ENCODE measurements around the gene HIVEP2.

The HIVEP2 gene

DNA sequence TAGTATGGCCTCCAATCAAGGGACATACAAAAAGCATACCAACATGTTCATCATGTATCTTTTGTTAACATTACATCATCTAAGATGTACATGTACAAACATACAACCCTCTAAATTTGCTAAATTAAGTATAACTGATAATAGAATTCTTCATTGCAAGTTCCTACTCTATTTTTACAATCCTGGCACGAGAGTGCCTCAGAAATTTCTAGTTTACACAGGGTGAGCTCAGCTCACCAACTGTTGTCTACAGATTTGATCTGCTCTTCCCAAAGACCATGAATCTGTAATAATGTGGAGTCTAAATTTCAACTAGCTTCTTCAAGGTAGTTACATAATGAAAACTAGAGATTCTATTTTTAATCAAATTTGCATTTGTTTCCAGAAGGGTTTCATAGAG, 179.7 kb downstream of the HIVEP2 start:
- no peak for DNase-seq

DNA sequence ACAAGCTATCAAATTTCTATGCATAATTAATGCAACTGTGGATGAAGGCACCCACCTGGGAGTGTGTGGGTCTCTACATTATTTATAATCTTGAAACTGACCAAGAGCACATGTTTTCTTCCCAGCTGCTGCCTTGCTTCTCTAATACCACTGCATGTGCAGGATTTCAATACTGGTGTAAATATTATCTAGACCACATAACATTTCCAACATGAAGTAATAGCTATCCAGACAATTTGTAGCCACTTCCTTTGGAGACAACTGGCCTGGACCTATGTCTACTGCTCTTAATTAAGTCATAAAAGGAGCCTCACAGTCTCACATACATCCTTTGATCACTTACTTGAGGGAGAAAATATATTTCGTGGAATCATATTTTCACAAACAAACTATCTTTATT, 180.7 kb downstream of the HIVEP2 start:
- DNase-seq, result no peak

DNA sequence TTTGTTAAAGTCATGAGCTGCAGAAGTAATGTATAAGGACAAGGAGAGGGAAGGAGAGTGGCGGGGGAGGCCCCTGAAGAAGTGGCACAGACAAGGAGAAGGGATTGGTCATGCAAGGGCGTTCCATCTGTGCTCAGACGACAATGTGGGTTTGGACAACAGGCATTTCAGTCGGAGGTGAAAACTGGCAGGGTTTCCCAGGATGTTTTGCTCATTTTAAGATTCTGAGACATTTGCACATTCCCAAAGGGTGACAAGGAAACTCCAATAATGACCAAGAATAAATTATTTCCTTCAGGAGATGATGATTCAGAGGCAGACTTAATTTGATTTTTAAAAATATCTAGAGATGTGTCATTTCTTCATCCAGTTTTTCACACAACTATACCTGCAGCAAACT, 181.8 kb downstream of the HIVEP2 start:
- DNase-seq, result no peak

DNA sequence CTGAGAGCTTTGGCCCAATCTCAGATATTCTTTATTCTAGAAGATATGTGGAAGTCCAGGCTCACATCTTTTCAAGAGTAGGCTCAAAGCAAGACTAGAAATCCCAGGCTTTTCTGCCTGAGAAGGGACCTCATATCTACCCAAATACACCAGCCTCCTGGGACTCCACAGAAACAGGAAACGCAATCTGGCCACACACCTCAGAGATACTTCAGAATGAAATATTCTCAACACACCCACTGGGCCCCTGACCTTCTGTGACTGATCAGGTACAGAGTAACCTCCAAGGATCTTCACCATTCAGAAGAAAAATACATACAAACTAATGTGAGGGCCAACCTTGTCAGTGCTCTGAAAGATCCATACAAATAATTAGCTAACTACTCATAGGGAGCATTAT, 183.2 kb downstream of the HIVEP2 start:
- no peak for DNase-seq

DNA sequence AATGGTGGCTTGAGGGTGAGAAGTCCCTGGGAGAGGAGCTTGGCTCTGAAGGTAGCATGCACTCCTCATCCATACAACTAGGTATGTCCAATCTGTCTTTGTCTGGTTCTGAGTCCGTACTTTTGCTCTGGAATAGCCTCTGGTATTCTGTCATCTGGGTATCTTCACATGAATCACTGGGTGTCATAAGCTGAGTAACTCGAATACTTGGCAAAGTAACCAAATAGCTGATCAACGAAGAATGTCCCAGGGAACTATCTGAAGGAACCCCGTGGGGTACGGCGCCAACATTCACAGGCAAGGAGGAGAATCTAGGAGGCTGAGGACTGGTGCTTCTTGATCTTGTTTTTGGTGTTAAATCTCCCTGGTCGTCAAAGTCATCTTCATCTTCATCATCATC, 184.8 kb downstream of the HIVEP2 start:
- no peak for DNase-seq

DNA sequence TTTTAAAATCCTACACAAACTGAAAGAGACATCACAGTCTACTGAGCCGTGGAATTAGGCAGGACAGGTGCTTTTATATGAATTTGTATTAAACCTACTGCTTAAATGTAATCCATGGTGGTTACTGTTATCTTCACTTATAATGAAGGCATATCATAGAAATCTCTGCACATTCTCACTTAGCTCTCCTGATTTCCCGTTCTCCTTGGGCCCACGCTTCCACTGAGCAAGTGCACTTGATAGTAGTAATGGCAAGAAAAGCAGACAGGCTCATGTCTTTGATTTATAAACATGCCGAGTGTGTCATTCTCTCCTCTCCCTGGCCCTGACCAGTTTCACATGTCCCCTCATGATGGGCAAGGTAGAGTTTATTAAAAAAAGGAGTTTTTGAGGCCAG, 186.3 kb downstream of the HIVEP2 start:
- no peak for DNase-seq

DNA sequence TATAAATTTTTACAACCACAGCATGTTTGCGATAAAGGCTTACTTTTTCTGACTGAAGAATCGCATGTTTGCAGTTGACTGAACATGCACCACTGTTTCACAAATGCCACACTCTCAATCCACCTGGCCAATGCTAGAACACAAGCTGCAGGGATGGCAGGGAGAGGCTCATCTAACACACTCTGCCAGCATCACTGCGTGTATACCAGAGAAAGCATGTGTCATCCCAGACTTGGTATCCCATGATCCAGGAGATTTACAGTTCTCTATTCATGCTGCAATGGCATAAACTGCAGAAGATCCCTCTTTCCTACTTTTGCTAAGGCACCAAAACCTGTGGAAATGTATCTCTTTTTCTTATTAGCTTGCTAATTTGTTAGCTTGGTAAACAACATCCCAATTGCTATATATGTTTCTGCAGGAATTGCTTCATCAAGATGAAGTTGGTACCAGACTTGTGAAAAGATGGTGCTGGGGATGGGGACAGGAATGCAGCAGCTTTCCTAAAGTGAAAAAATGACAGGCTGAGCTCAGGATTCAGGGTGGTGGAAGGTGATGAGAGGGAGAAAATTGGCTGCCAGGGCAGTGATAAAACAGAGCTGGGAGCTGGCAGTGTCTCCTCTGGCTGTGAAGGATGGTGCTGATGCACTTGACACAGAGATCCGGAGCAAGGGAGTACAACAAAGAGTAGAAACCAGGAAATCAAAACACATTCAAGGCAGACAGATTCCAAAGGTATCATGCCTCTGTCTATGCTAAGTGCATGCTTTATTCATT, 186.9 kb downstream of the HIVEP2 start:
- no peak for DNase-seq

DNA sequence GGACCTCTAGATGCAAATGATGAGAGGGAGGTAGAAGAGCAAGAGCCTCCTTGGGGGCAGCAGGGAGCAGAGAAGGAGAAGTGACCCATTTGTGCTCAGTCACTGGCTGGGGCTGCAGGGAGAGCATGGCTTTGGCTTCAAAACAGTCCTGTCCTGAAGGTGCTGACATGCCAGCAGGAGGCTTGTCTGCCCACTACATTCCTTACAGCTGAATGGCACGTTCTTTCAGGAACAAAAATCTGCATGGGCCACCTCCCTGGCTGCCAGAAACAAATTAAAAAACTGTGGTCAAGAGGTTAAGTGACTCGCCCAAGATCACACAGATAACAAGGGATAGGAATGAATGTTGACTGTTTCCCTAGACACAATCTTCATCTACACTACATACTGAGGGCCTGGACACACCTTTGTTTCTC, 188.8 kb downstream of the HIVEP2 start:
- DNase-seq, result peak; percentile 4

DNA sequence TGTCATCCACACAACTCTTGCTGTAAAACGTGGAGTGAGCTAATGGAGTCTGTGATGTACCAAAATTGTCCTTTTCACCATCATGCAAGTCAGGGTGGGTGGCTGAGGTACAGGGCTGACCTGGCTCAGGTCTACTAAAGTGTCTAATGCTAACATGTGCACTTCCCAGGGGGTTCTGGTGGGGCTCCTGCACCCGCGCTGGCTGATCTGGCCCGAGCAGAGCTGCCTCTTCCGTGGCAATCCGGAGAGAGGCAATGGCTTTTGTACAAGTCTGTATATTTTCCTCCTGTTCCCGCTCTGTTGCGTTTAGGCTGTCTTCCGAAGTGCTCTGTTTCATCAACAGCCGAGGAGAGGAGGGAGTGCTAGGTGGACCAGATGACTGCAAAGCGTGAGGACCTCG, 191.8 kb downstream of the HIVEP2 start:
- DNase-seq, result no peak

DNA sequence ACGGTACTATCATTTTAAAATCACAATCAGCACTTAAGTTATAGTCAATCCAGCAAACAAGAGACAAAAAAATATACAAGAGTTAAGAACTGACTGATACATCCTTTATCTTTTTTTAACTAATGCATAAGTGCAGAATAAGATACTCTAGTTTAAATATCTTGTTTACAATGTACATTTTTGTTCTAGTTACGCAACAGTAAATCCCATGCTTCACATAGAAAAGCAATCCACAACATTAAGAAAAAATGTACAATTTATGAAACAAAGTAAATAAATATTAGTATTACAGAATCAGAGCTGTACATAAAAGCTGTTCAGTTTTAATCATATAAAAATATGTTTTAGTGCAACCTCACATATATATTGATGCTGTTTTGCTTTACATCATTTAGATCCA, 192.6 kb downstream of the HIVEP2 start:
- no peak for DNase-seq

DNA sequence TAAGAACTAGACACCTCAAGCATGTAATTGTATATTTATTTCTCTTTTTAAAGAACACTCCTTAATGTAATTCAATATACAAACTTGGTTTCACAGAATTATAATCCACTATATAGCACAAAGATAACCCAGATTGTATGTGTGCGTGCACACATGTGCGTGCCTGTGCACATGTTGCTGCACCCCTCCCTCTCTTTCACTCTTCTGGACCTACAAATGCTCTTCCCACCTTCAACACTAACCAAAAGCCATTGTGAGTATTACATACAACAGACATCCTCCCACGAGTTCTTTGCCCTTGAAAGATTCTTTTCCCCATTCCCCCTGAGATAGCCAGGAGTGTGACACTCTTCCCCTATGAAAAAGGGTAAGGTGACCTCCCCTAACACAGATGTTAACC, 193.5 kb downstream of the HIVEP2 start:
- DNase-seq, result no peak

DNA sequence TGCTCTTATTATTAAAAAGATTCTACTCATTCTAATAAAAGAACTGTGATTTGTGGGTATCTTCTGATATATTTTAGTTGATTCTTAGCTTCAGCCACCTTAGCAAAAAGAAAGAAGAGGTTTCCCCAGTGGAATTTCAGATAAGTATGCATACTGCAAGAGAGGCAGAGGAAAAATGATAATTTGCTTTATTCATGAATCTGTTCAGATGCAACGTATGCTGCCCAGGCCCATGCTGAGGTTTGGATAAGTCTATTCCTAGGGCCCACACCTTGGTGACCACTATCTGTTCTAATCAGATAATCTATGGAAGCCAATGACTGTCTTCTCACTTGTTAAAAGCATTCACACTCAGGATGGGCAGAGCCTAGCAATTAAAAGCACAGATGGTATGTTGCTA, 194.0 kb downstream of the HIVEP2 start:
- DNase-seq, result no peak

DNA sequence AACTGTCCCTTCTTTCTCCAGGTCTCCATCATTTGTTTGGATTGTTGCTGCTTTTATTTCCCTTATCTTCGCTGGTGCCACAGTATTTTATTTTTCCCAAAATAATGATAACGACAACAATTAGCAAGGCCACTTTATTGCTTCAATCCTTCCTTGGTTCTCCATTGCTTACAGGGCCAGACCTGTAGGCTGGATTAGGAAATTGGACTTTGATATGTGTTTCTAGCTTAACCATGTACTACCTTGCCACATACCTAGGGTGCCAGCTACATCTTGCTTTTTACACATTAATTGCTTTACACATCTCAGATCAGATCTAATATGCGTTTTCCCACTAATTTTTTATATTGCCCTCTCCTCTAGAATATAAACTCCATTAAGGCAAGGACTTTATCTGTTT, 195.4 kb downstream of the HIVEP2 start:
- DNase-seq, result no peak

DNA sequence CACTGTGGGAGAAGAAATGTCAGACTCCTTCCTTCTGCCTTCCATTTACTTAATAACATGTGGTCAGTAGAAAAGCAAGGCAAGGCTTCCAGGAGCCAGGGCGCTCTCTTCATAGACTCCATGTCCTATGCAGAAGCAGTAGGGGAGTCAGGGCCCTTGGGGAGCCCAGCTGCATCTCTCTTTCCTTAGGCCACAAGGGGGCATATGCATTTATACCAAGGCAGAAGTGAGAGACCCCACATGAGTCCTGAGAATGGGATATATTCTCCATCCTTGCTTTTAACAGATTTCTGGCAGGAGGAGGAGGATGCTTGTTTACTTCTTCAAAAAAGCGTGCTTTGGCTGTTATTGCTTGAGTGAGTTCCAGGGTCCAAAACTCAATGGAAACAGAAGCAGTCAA, 198.5 kb downstream of the HIVEP2 start:
- DNase-seq, result peak; percentile 10

DNA sequence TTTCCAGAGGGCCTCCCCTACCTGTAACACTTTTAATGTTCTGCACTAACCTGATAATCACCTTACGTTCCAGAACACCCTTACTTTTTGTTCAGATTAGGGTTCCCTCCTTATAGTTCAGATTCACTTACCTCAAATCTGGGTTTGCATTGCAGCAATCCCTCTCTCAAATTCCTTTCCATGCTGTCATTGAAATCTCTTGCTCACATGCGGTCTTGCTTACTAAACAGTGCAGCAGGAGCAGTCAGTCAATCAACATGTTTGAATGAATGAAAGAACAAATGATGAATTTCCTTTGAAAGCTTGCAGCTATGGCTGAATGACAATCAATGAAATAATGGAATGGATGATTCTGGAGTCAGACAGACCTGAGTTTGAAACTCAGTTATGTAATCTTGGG, 200.1 kb downstream of the HIVEP2 start:
- DNase-seq, result no peak

DNA sequence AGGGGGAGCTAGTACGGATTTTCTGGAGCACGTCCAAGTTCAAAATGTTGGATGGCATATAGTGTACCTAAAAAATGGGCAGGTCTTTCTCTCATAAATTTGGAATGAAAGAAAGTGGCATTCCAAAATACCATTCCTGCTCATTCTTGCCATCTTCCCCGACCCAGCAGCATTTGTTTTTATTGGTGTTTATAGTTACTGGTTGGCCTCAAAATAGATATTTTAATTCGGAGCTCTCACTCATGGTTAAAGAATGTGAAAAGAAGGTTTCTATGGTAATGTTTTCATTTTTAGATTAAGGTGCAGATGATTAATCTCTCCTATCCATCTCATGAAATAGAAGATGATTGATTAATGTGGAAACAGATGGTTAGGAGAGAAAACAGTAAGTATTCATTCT, 204.5 kb downstream of the HIVEP2 start:
- DNase-seq, result no peak

DNA sequence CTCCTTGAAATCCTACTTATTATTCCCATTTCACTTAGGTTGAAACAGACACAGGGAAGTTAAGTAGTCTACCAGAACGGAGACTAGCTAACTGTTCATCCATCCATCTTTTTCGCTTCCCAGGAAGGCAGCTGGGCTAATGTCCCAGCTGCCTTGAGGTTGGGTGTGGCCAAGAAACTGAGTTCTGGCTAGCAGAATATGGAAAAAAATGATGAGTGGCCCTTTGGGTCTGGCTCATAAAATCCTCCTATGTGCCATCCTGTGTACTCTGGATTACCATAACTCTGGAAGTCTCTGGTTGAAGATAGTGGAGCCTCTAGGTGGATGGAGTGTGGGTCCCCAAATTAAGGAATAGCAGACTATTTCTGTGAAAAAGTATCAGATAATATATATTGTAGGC, 206.2 kb downstream of the HIVEP2 start:
- no peak for DNase-seq

DNA sequence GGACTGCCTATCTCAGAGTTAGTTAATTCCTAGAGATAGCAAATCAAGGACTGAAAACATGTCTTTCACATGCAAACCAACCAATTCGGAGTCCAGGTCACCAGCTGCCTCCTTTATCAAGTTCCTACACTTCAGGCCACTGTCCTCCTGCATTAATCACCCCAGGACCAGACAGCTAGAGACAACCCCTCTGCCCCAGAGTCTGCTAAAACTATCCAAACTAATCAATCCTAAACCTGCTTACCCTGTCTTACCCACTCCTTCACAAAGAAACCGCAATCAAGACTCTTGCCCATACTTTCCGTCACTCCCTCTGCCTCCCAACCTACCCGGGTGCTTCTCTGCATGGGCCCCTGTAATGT, 207.0 kb downstream of the HIVEP2 start:
- no peak for DNase-seq

DNA sequence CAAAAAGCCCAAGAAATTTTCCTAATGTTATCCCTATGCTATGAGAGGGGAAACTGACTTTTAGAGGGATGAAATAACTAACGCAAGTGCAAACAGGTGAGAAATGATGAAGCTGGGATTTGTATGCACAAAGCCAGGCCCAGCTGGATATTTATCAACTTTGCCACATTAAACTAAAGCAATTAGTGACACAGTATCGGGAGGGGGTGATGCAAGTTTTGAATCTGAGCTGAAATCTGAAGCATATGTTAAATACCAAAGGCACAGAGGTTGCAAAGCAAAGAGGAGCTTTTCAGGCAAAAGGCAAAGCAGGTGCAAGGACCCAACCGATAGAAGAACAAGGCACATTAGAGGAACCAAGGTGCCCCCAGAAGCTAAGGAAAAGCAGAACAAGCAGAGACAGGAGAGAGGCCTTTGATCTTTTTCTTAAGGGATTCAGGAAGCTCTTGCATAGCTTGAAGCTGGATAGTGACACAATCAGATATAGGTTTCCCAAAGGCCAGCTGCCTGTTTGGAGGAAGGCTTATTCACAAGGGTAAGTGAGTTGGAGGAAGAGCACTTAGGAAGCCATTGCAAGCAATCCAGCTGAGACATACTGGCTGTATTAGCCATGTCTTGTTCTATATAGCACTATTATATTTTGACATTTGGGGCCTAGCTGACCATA, 207.5 kb downstream of the HIVEP2 start:
- no peak for DNase-seq

DNA sequence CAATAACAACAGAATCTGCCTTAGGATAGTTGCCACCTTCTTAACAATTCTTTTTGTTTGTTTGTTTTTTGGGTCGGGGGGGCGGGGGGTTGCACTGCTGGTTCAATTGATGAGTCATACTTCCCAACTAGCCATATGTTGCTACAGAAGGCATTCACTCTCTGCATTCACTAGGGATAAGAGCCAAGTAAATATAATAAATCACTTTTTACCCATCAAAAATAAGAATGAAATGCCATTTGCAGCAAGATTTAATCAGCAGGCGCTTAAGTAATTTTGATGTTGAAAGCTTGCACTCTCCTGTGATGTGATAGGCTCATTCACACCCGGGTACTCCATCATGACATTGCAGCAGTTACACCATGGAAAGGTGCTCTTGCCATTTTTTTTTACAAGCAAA, 209.8 kb downstream of the HIVEP2 start:
- no peak for DNase-seq

DNA sequence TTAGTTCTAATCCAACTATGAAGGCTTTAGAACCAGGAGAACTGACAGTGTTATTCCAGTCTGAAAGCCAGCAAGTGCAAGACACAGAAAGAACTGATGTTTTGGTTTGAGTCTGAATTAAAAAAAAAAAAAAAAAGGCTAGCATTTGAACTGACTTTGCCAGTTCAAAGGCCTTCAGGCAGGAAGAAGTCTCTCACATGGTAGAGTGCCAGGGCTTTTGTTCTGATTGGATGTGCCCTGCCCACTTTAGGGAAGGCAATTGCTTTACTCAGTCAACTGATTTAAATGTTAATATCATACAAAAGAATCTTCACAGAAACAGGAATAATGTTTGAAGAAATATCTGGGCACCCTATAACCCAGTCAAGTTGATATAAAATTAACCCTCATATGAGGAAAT, 212.2 kb downstream of the HIVEP2 start:
- DNase-seq, result no peak

DNA sequence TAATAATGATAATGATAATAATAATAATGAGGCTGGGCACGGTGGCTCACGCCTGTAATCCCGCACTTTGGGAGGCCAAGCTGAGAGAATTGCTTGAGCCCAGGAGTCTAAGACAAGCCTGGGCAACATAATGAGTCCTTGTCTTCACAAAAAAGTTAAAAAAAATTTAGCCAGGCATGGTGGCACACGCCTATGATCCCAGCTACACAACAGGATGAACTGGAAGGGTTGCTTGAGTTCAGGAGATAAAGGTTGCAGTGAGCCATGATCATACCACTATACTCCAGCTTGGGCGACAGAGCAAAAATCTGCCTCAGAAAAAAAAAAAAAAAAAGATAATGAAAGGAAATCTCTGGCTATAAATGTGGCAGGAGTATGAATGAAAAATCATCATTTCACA, 213.4 kb downstream of the HIVEP2 start:
- DNase-seq, result no peak

DNA sequence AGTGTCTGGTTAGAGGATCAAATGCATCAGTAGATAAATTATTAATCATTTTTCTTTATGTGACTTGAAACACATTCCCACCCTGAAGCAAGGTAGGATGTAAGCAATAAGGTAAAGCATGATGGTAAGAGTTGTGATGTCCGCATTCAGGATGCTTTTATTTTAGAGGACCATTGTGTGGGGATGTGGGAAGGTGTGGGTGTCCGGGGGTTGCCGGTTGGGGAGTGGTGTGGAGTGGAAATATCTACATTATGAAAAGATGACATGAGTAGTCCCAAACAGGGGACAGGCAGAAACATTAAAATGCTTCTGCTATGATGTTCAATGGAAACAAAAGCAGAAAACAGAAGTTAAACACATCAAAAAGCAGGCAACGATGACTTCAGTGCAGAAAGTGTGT, 215.4 kb downstream of the HIVEP2 start:
- no peak for DNase-seq

DNA sequence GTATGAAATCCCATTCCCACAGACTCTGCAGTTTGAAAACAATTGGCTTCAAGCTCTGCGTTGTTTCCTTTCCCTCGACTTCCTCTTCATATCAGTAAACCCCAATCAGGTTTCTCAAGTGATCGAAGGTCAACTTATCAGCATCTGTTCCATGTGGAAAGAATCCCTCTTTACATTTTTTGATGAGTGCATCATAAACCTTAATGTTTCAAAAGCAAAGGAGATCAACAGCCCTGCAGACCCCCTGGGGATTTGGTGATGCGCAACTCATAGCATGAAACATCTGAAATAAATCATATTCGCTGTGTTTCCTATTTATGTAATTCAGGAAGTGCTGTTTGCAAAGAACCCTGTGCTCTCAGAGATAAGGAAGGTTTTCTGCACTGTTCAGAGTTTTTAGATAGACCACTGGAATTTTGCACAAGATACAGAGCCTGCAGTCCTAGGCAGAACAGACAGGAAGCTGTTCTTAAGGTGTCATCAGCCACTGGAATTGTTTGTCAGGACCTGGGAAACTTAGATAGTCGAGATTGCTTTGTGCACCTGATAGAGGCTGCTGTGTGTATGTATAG, 216.0 kb downstream of the HIVEP2 start:
- no peak for DNase-seq

DNA sequence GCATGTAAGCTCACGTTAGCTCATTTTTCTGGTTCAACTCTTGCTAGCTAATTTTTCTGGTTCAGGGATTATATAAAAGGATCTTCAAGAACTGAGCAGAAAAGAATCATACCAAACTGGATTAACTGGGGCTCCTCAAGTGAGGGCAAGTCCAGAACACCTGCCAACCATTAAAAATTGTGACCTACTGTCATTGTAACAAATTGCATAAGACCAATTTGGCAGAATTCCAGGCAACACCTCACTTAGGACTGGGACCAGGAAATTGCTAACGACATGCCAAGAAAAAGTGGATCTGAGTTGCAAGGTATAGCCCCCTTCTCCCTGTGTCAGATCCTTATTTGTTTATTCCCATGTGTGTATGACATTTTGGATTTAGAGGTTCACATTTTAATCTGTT, 216.6 kb downstream of the HIVEP2 start:
- DNase-seq, result no peak
